IMR-90 (cell line): ENCODE data around the gene RPL10. TPM values are rescaled to one million over a fixed set of nuclear protein-coding genes. Genes with fewer than 3 reads are reported as not detected.

ENCODE experiments used
- ATAC-seq: fragments of 200-7000 bp; cut with Tn5 transposase; 2 replicates; pipeline ENCODE4 v1.9.1; 2020; ENCODE audit warnings: low read depth, mild to moderate bottlenecking, moderate library complexity
- BruUV-seq: library from RNA; stranded (reverse); fragments of 400-500 nt; replicated peaks from 2 replicates; lab custom pipeline; 2021; lab: Mats Ljungman, UMichigan
- CTCF ChIA-PET: fragments of 300-600 bp; formaldehyde crosslinking; extraction: SDS; loops from one replicate; lab custom pipeline; 2021; ENCODE audit warnings: antibody characterized with exemption; lab: Yijun Ruan, JAX
- POLR2A ChIA-PET: fragments of 300-600 bp; sonication (Branson Sonifier 250); formaldehyde crosslinking; loops from one replicate; lab custom pipeline; 2022; ENCODE audit warnings: antibody characterized with exemption; ENCODE audit not compliant: unreplicated experiment; lab: Charles Lee
- DNase-seq: peaks from one replicate; pipeline ENCODE4 v3.0.0; 2013
- H2AFZ ChIP-seq: replicated peaks from 2 replicates; pipeline ENCODE3; 2013; ENCODE audit warnings: low read length, mild to moderate bottlenecking; ENCODE audit not compliant: poor library complexity
- H2AK5ac ChIP-seq: 2 replicates; pipeline ENCODE4 v1.6.1; 2013; ENCODE audit warnings: low read depth, low read length, inconsistent platforms
- H2AK9ac ChIP-seq: replicated peaks from 2 replicates; pipeline ENCODE3; 2013; ENCODE audit warnings: mild to moderate bottlenecking, low read depth, low read length, moderate library complexity; ENCODE audit not compliant: poor library complexity
- H2BK120ac ChIP-seq: 2 replicates; pipeline ENCODE4 v1.6.1; 2013; ENCODE audit warnings: low read depth, low read length, inconsistent platforms
- H2BK15ac ChIP-seq: 3 replicates; pipeline ENCODE4 v1.6.1; 2013; ENCODE audit warnings: low read depth, low read length, inconsistent platforms
- H2BK20ac ChIP-seq: 2 replicates; pipeline ENCODE4 v1.6.1; 2013; ENCODE audit warnings: low read depth, mild to moderate bottlenecking, inconsistent platforms, low read length, moderate library complexity
- H2BK5ac ChIP-seq: 2 replicates; pipeline ENCODE4 v1.6.1; 2013; ENCODE audit warnings: mild to moderate bottlenecking, low read depth, low read length, inconsistent platforms; ENCODE audit not compliant: poor library complexity, severe bottlenecking
- H3K14ac ChIP-seq: replicated peaks from 2 replicates; pipeline ENCODE4 v1.6.1; 2013; ENCODE audit warnings: low read depth, low read length, inconsistent platforms
- H3K18ac ChIP-seq: 2 replicates; pipeline ENCODE4 v1.6.1; 2013; ENCODE audit warnings: low read depth, low read length, control low read depth
- H3K23ac ChIP-seq: 2 replicates; pipeline ENCODE4 v1.6.1; 2013; ENCODE audit warnings: low read depth, low read length, inconsistent platforms
- H3K27ac ChIP-seq: 2 replicates; pipeline ENCODE4 v1.5.1; 2013; ENCODE audit warnings: mild to moderate bottlenecking, control low read depth, low read length; ENCODE audit not compliant: insufficient read depth
- H3K27me3 ChIP-seq: 2 replicates; pipeline ENCODE4 v1.6.1; 2013; ENCODE audit warnings: low read length; ENCODE audit not compliant: control insufficient read depth, insufficient read depth
- H3K36me3 ChIP-seq: 2 replicates; pipeline ENCODE4 v1.6.1; 2013; ENCODE audit warnings: low read length, mixed read lengths; ENCODE audit not compliant: control insufficient read depth, insufficient read depth
- H3K4ac ChIP-seq: 2 replicates; pipeline ENCODE4 v1.6.1; 2013; ENCODE audit warnings: low read depth, low read length, inconsistent platforms
- H3K4me1 ChIP-seq: 2 replicates; pipeline ENCODE4 v1.6.1; 2013; ENCODE audit warnings: low read length, mixed read lengths; ENCODE audit not compliant: control insufficient read depth, insufficient read depth
- H3K4me2 ChIP-seq: 2 replicates; pipeline ENCODE4 v1.6.1; 2013; ENCODE audit warnings: low read depth, mild to moderate bottlenecking, control low read depth, low read length, moderate library complexity
- H3K4me3 ChIP-seq: 2 replicates; pipeline ENCODE4 v1.5.1; 2013; ENCODE audit warnings: low read depth, mild to moderate bottlenecking, control low read depth, low read length, moderate library complexity; ENCODE audit not compliant: insufficient read depth
- H3K56ac ChIP-seq: 2 replicates; pipeline ENCODE4 v1.6.1; 2013; ENCODE audit warnings: low read length, inconsistent platforms; ENCODE audit not compliant: insufficient read depth; ENCODE audit errors: extremely low read depth
- H3K79me1 ChIP-seq, 2 experiments: 2 replicates each; pipeline ENCODE4 v1.6.1; 2013; ENCODE audit warnings: low read length in 2 of 2, inconsistent platforms in 1 of 2, low read depth in 1 of 2
- H3K9ac ChIP-seq: 2 replicates; pipeline ENCODE4 v1.6.1; 2013; ENCODE audit warnings: low read depth, low read length, control low read depth
- H3K9me1 ChIP-seq: 2 replicates; pipeline ENCODE4 v1.6.1; 2013; ENCODE audit warnings: low read length, inconsistent platforms; ENCODE audit not compliant: insufficient read depth
- H3K9me3 ChIP-seq: 2 replicates; pipeline ENCODE4 v1.6.1; 2013; ENCODE audit warnings: low read length; ENCODE audit not compliant: control insufficient read depth, insufficient read depth
- H4K20me1 ChIP-seq: 2 replicates; pipeline ENCODE4 v1.6.1; 2013; ENCODE audit warnings: low read length, inconsistent platforms; ENCODE audit not compliant: insufficient read depth
- H4K5ac ChIP-seq: 2 replicates; pipeline ENCODE4 v1.6.1; 2013; ENCODE audit warnings: mild to moderate bottlenecking, low read depth, low read length, control low read depth
- H4K8ac ChIP-seq, 2 experiments: 2 replicates each; pipeline ENCODE4 v1.6.1; 2013; ENCODE audit warnings: low read depth in 2 of 2, low read length in 2 of 2, control low read depth in 1 of 2, inconsistent platforms in 1 of 2
- H4K91ac ChIP-seq: 2 replicates; pipeline ENCODE4 v1.6.1; 2013; ENCODE audit warnings: low read depth, low read length, inconsistent platforms; ENCODE audit not compliant: insufficient read depth
- BHLHE40 ChIP-seq: fragments of 150-350 bp; IDR thresholded peaks from 2 replicates; pipeline ENCODE4 v1.6.1; 2016; ENCODE audit warnings: mild to moderate bottlenecking, low read depth, low read length
- CEBPB ChIP-seq: IDR thresholded peaks from 2 replicates; pipeline ENCODE4 v1.6.1; 2012; ENCODE audit warnings: low read depth, low read length, improper control_type of control experiment
- CTCF ChIP-seq: conservative IDR thresholded peaks from 2 replicates; pipeline ENCODE4 v1.5.1; 2012; ENCODE audit warnings: mild to moderate bottlenecking, low read depth, low read length, improper control_type of control experiment
- ELK1 ChIP-seq: fragments of 150-350 bp; IDR thresholded peaks from 2 replicates; pipeline ENCODE4 v1.6.1; 2016; ENCODE audit warnings: low read depth, mild to moderate bottlenecking, low read length, moderate library complexity, borderline replicate concordance
- MAFK ChIP-seq: IDR thresholded peaks from 2 replicates; pipeline ENCODE4 v1.6.1; 2012; ENCODE audit warnings: low read depth, low read length, improper control_type of control experiment
- NFE2L2 ChIP-seq: fragments of 150-350 bp; IDR thresholded peaks from 2 replicates; pipeline ENCODE4 v1.6.1; 2016; ENCODE audit warnings: low read depth, mild to moderate bottlenecking, low read length
- POLR2A ChIP-seq: IDR thresholded peaks from 2 replicates; pipeline ENCODE4 v1.6.1; 2012; ENCODE audit warnings: mild to moderate bottlenecking, low read depth, low read length
- RAD21 ChIP-seq: IDR thresholded peaks from 2 replicates; pipeline ENCODE4 v1.6.1; 2012; ENCODE audit warnings: low read length, improper control_type of control experiment
- RCOR1 ChIP-seq: IDR thresholded peaks from 2 replicates; pipeline ENCODE4 v1.6.1; 2012; ENCODE audit warnings: mild to moderate bottlenecking, low read length, improper control_type of control experiment; ENCODE audit not compliant: insufficient replicate concordance
- RFX5 ChIP-seq: IDR thresholded peaks from 2 replicates; pipeline ENCODE4 v1.8.0; 2012; ENCODE audit warnings: low read depth, mild to moderate bottlenecking, low read length, moderate library complexity
- SMC3 ChIP-seq: fragments of 150-350 bp; IDR thresholded peaks from 2 replicates; pipeline ENCODE4 v1.6.1; 2016; ENCODE audit warnings: low read depth, mild to moderate bottlenecking, antibody characterized with exemption, low read length, moderate library complexity
- WGBS, 2 experiments: methylation state at CpG; one replicate each; pipeline versions ENCODE4 v1.1.5 to v1.1.7; 2013; ENCODE audit warnings: missing lambda C conversion rate in 2 of 2; ENCODE audit not compliant: insufficient read length in 1 of 2; ENCODE audit errors: extremely low coverage in 2 of 2; 5-methylcytosine and 5-hydroxymethylcytosine counted together
- dilution Hi-C: fragments of 300-500 bp; cut with HindIII; formaldehyde crosslinking; loops from one replicate; pipeline ENCODE4 v1.14.3; 2018; ENCODE audit warnings: low sequenced_read_pairs; ENCODE audit not compliant: unreplicated experiment
- in situ Hi-C: fragments of 300-500 bp; cut with MboI; formaldehyde crosslinking; loops from 3 replicates; pipeline ENCODE4 v1.14.3; 2019; ENCODE audit warnings: low sequenced_read_pairs, inconsistent platforms, mixed read lengths
- intact Hi-C: fragments of 100-400 bp; cut with micrococcal nuclease; formaldehyde crosslinking; loops from 2 replicates; pipeline ENCODE4 v1.10.0; 2022
- polyA plus RNA-seq, 3 experiments: library from polyadenylated mRNA; depleted of rRNA; stranded (reverse); fragments of >200 nt; gene quantifications; 2 replicates each; pipeline ENCODE4 v1.2.3, GENCODE V29; 2012; ENCODE audit warnings: low replicate concordance in 1 of 3
- total RNA-seq: library from RNA; depleted of rRNA; stranded (reverse); fragments of >200 nt; gene quantifications from 2 replicates; pipeline ENCODE4 v1.2.3, GENCODE V29; 2012

RPL10 gene
- total and polyA plus RNA-seq, 2 of the 4 experiments (the other 2 are of a cell fraction) = 1,582 to 7,467 TPM

- Histone ChIP-seq H2AK9ac (no peak overlapping the region), H3K9me1 (no peaks in the 10 kb centered on the region), H3K14ac (no peak overlapping the region), H3K79me1 (peaks cover 3 to 35% of the 10 kb centered on the region in 2 experiments; a peak in 3 of 4 replicates), H4K5ac (no peak overlapping the region), H3K4ac (no peak overlapping the region), H2BK20ac (no peak overlapping the region), H2BK5ac (no peak overlapping the region), H3K36me3 (peaks cover 89% of the 10 kb centered on the region), H3K4me2 (no peak overlapping the region), H2BK120ac (no peak overlapping the region), H4K8ac (no peak overlapping the region), H3K27me3 (no peaks in the 10 kb centered on the region), H2BK15ac (no peak overlapping the region), H3K9ac (no peak overlapping the region), H3K27ac (no peak overlapping the region), H3K56ac (no peak overlapping the region), H3K4me3 (no peak overlapping the region), H3K9me3 (no peaks in the 10 kb centered on the region; the same call in 1 of the 2 replicates), H2AK5ac (no peak overlapping the region), H4K20me1 (peaks cover 98% of the 10 kb centered on the region), H2AFZ (no peak overlapping the region), H3K18ac (no peak overlapping the region), H3K4me1 (no peaks in the 10 kb centered on the region), H3K23ac (no peak overlapping the region), H4K91ac (no peak overlapping the region)
- DNase-seq (no peak), ATAC-seq (no peak)
- intact Hi-C loops = no loop called here
- TF ChIP-seq BHLHE40 (no peak), RCOR1 (no peak), ELK1 (no peak), NFE2L2 (no peak), POLR2A (no peak), SMC3 (no peak), MAFK (no peak), CTCF (no peak), RAD21 (no peak), CEBPB (no peak), RFX5 (no peak)
- no TSS peak for BruUV-seq
- in situ Hi-C loops = no loop called here
- ChIA-PET CTCF (no interaction called here), POLR2A (no interaction called here)
- 50% methylated on average over 1 of the region's 14 CpGs; no CpG with 5 or more reads in 1 of the 2 experiments for whole genome bisulfite sequencing, 2 experiments
- dilution Hi-C loops = no loop called here
These were observed 46.2 kb upstream of the RPL10 start for GRCh38 chrX:154352012-154352401.
